ENCODE results near the gene FBLIM1.

The FBLIM1 gene

GRCh38 chr1:15738416-15739113 is 20.0 kb upstream of the FBLIM1 start:
- no peak for DNase-seq
- Histone ChIP-seq H3K36me3 (peaks cover 15% of the 10 kb centered on the region), H3K27me3 (ENCODE audit: insufficient read depth, low read depth, severe bottlenecking) (no peaks in the 10 kb centered on the region), H3K9me3 (ENCODE audit: severe bottlenecking) (no peaks in the 10 kb centered on the region), H3K27ac (peak overlapping the region; percentile 72), H3K4me3 (ENCODE audit: low read depth, low read length) (no peak overlapping the region)
- TF ChIP-seq, protein P1, sequence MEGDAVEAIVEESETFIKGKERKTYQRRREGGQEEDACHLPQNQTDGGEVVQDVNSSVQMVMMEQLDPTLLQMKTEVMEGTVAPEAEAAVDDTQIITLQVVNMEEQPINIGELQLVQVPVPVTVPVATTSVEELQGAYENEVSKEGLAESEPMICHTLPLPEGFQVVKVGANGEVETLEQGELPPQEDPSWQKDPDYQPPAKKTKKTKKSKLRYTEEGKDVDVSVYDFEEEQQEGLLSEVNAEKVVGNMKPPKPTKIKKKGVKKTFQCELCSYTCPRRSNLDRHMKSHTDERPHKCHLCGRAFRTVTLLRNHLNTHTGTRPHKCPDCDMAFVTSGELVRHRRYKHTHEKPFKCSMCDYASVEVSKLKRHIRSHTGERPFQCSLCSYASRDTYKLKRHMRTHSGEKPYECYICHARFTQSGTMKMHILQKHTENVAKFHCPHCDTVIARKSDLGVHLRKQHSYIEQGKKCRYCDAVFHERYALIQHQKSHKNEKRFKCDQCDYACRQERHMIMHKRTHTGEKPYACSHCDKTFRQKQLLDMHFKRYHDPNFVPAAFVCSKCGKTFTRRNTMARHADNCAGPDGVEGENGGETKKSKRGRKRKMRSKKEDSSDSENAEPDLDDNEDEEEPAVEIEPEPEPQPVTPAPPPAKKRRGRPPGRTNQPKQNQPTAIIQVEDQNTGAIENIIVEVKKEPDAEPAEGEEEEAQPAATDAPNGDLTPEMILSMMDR (IDR thresholded peaks at IDR 0.05; ENCODE audit: low read depth, low read length), result no peak

GRCh38 chr1:15739259-15739658 is 19.3 kb upstream of the FBLIM1 start:
- TF ChIP-seq, protein P1 (IDR thresholded peaks at IDR 0.05; ENCODE audit: low read depth, low read length), result no peak
- peak overlapping the region; percentile 37 for H3K27ac ChIP-seq
- no peaks in the 10 kb centered on the region for H3K27me3 ChIP-seq (ENCODE audit: insufficient read depth, low read depth, severe bottlenecking)
- H3K4me3 ChIP-seq (ENCODE audit: low read depth, low read length), result no peak overlapping the region
- no peak for DNase-seq
- H3K36me3 ChIP-seq, result peaks cover 8% of the 10 kb centered on the region; the same call in 1 of the 2 replicates
- H3K9me3 ChIP-seq (ENCODE audit: severe bottlenecking), result no peaks in the 10 kb centered on the region

GRCh38 chr1:15739745-15740144 is 18.9 kb upstream of the FBLIM1 start:
- DNase-seq, result peak; percentile 49
- Histone ChIP-seq H3K27ac (peak overlapping the region; percentile 22; the same call in 1 of the 2 replicates), H3K27me3 (ENCODE audit: insufficient read depth, low read depth, severe bottlenecking) (no peaks in the 10 kb centered on the region), H3K36me3 (peaks cover 4% of the 10 kb centered on the region; the same call in 1 of the 2 replicates), H3K4me3 (ENCODE audit: low read depth, low read length) (no peak overlapping the region), H3K9me3 (ENCODE audit: severe bottlenecking) (no peaks in the 10 kb centered on the region)
- TF ChIP-seq, protein P1 (IDR thresholded peaks at IDR 0.05; ENCODE audit: low read depth, low read length), result peak; percentile 67

DNA sequence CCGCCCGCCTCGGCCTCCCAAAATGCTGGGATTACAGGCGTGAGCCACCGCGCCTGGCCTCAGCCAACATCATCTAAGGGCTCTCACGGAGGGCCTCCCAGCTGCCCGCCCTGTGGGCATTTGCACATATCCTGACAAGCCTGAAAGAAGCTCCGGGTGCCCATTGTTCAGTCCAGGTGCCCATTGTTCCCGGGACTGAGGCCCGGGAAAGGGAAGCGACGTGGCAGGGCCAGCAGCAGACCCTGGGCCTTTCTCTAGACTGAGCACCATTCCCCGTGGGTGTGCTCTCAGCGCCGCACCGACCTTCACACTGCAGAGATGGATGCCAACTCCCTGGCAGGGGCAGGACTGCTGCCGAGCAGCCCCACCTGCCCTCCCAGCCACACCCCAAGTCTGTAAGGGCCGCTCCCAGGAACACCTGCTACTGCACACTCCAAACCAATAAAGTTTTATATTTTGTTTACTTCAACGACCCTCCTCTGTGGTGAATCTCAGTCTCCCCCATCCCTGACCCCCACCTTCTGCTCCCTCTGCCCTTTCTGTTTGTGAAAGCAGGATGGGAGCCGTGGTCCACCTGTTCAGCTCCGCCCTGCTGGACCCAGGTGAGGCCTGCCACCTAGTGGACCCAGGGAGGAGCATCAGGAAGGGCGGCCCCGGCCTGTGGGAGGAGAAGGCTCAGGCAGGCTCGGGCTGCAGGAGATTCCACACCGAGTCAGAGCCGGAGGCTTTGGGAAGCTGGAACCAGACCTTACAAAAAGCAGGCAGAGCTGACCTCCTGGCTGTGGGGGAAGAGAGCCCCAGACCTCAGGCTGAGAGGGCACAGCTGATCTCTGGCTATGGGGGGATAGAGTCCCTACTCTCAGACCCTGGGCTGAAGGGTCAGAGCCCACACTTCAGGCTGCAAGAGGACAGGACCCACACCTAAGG is 17.4 kb upstream of the FBLIM1 start:
- TF ChIP-seq, protein P1 (IDR thresholded peaks at IDR 0.05; ENCODE audit: low read depth, low read length), result peak; percentile 90
- H3K36me3 ChIP-seq, result no peaks in the 10 kb centered on the region
- DNase-seq, result peak; percentile 90
- no peak overlapping the region; the same call in 1 of the 2 replicates for H3K27ac ChIP-seq
- H3K27me3 ChIP-seq (ENCODE audit: insufficient read depth, low read depth, severe bottlenecking), result no peaks in the 10 kb centered on the region
- H3K4me3 ChIP-seq (ENCODE audit: low read depth, low read length), result no peak overlapping the region
- no peaks in the 10 kb centered on the region for H3K9me3 ChIP-seq (ENCODE audit: severe bottlenecking)

GRCh38 chr1:15742339-15742801 is 16.2 kb upstream of the FBLIM1 start, which contains the start of gene TMEM82:
TMEM82 (plus strand) TSS chr1:15742499; CDS start chr1:15742560, 61 bp downstream.
- Histone ChIP-seq H3K27me3 (ENCODE audit: insufficient read depth, low read depth, severe bottlenecking) (no peaks in the 10 kb centered on the region), H3K36me3 (no peaks in the 10 kb centered on the region), H3K4me3 (ENCODE audit: low read depth, low read length) (no peak within 1 kb of the TSS), H3K9me3 (ENCODE audit: severe bottlenecking) (no peaks in the 10 kb centered on the region), H3K27ac (no peak within 1 kb of the TSS)
- no peak for DNase-seq
- TF ChIP-seq, protein P1 (IDR thresholded peaks at IDR 0.05; ENCODE audit: low read depth, low read length), result no peak

All from WERI-Rb-1 (cell line).